Measurements from ENCODE around the gene PPP1R3D. TPM values are rescaled to one million over a fixed set of nuclear protein-coding genes. Genes with fewer than 3 reads are reported as not detected.

Gene PPP1R3D
- total RNA-seq, 1 experiment from 2014 or later: 2.4 TPM

- Mint-ChIP-seq H3K4me1 (ENCODE audit: insufficient read depth, unreplicated experiment) (peaks cover 27% of the 10 kb centered on the region), H3K27me3 (ENCODE audit: insufficient read depth, unreplicated experiment) (no peaks in the 10 kb centered on the region), H3K27ac (ENCODE audit: low read depth, unreplicated experiment) (no peak overlapping the region), H3K36me3 (ENCODE audit: insufficient read depth, unreplicated experiment) (peaks cover 15% of the 10 kb centered on the region), H3K9me3 (ENCODE audit: unreplicated experiment) (no peaks in the 10 kb centered on the region), H3K4me3 (ENCODE audit: unreplicated experiment) (peak overlapping the region; percentile 95)
- ChIA-PET CTCF (interaction anchor here (0.7 to 4.7 kb wide), 8 partner anchors 10 to 156 kb away, joined by 3 to 39 read pairs (median 4); no protein-coding TSS in a partner anchor), POLR2A (interaction anchor here (0.6 to 3.7 kb wide), 7 partner anchors 50 to 166 kb away, joined by 3 to 36 read pairs (median 4); no protein-coding TSS in a partner anchor)
- DNase-seq (ENCODE audit: unreplicated experiment): peak; percentile 59
- TF ChIP-seq CTCF (IDR thresholded peaks at IDR 0.05; ENCODE audit: unreplicated experiment): no peak
- intact Hi-C loops (cut with micrococcal nuclease): loop anchor here (5.0 kb wide), 1 partner anchor 156 kb away; no protein-coding TSS in a partner anchor
- BruUV-seq (replicated peaks): no TSS peak
Observed at GRCh38 chr20:59938696-59939051, 1.4 kb downstream of the PPP1R3D start.

- TSS peak; percentile 32 for BruUV-seq (replicated peaks)
- Mint-ChIP-seq H3K4me1 (ENCODE audit: insufficient read depth, unreplicated experiment) (peaks cover 27% of the 10 kb centered on the region), H3K9me3 (ENCODE audit: unreplicated experiment) (no peaks in the 10 kb centered on the region), H3K4me3 (ENCODE audit: unreplicated experiment) (peak overlapping the region; percentile 95), H3K36me3 (ENCODE audit: insufficient read depth, unreplicated experiment) (peaks cover 13% of the 10 kb centered on the region), H3K27ac (ENCODE audit: low read depth, unreplicated experiment) (no peak overlapping the region), H3K27me3 (ENCODE audit: insufficient read depth, unreplicated experiment) (no peaks in the 10 kb centered on the region)
- TF ChIP-seq CTCF (IDR thresholded peaks at IDR 0.05; ENCODE audit: unreplicated experiment): no peak
- peak; percentile 23 for DNase-seq (ENCODE audit: unreplicated experiment)
- ChIA-PET POLR2A (interaction anchor here (0.6 to 3.7 kb wide), 6 partner anchors 50 to 112 kb away, joined by 3 to 36 read pairs (median 4); no protein-coding TSS in a partner anchor), CTCF (interaction anchor here (0.7 to 4.7 kb wide), 7 partner anchors 11 to 156 kb away, joined by 3 to 39 read pairs (median 4); no protein-coding TSS in a partner anchor)
- intact Hi-C loops (cut with micrococcal nuclease): loop anchor here (5.0 kb wide), 1 partner anchor 156 kb away; no protein-coding TSS in a partner anchor
Observed at GRCh38 chr20:59938221-59938620, 1.9 kb downstream of the PPP1R3D start.

- H3K9me3 Mint-ChIP-seq (ENCODE audit: unreplicated experiment): no peaks in the 10 kb centered on the region
- POLR2A ChIA-PET: interaction anchor here (0.7 to 1.9 kb wide), 4 partner anchors 9 to 136 kb away, joined by 3 to 6 read pairs (median 5); no protein-coding TSS in a partner anchor
- CTCF ChIA-PET: interaction anchor here (0.6 to 4.1 kb wide), 10 partner anchors 9 to 206 kb away, joined by 3 to 27 read pairs (median 4); no protein-coding TSS in a partner anchor
- H3K27ac Mint-ChIP-seq (ENCODE audit: low read depth, unreplicated experiment): no peak overlapping the region
- peaks cover 6% of the 10 kb centered on the region for H3K36me3 Mint-ChIP-seq (ENCODE audit: insufficient read depth, unreplicated experiment)
- no peak overlapping the region for H3K4me3 Mint-ChIP-seq (ENCODE audit: unreplicated experiment)
- BruUV-seq (replicated peaks): no TSS peak
- peaks cover 27% of the 10 kb centered on the region for H3K4me1 Mint-ChIP-seq (ENCODE audit: insufficient read depth, unreplicated experiment)
- no peaks in the 10 kb centered on the region for H3K27me3 Mint-ChIP-seq (ENCODE audit: insufficient read depth, unreplicated experiment)
- DNase-seq (ENCODE audit: unreplicated experiment): no peak
- intact Hi-C loops (cut with micrococcal nuclease): loop anchor here (5.0 kb wide), 1 partner anchor 155 kb away; no protein-coding TSS in a partner anchor
- no peak for TF ChIP-seq CTCF (IDR thresholded peaks at IDR 0.05; ENCODE audit: unreplicated experiment)
Observed at GRCh38 chr20:59937150-59937549, 3.0 kb downstream of the PPP1R3D start.

- Mint-ChIP-seq H3K27me3 (ENCODE audit: insufficient read depth, unreplicated experiment) (no peaks in the 10 kb centered on the region), H3K4me1 (ENCODE audit: insufficient read depth, unreplicated experiment) (peaks cover 21% of the 10 kb centered on the region), H3K4me3 (ENCODE audit: unreplicated experiment) (no peak overlapping the region), H3K9me3 (ENCODE audit: unreplicated experiment) (no peaks in the 10 kb centered on the region), H3K27ac (ENCODE audit: low read depth, unreplicated experiment) (no peak overlapping the region), H3K36me3 (ENCODE audit: insufficient read depth, unreplicated experiment) (peaks cover 6% of the 10 kb centered on the region)
- no peak for TF ChIP-seq CTCF (IDR thresholded peaks at IDR 0.05; ENCODE audit: unreplicated experiment)
- no peak for DNase-seq (ENCODE audit: unreplicated experiment)
- ChIA-PET POLR2A (interaction anchor here (0.6 to 1.9 kb wide), 7 partner anchors 10 to 164 kb away, joined by 3 to 6 read pairs (median 4); no protein-coding TSS in a partner anchor), CTCF (interaction anchor here (0.5 to 4.1 kb wide), 12 partner anchors 9 to 364 kb away, joined by 3 to 27 read pairs (median 4); no protein-coding TSS in a partner anchor)
- no TSS peak for BruUV-seq (replicated peaks)
- intact Hi-C loops (cut with micrococcal nuclease): loop anchor here (5.0 kb wide), 1 partner anchor 154 kb away; no protein-coding TSS in a partner anchor
Observed at GRCh38 chr20:59936409-59936808, 3.7 kb downstream of the PPP1R3D start.

All from MCF 10A (cell line).